GM10847 (cell line): ENCODE measurements around the gene PLEK2.
A peak's percentile ranks its signal among the peaks of the same experiment; 100 is the strongest.

Source experiments
- POLR2A ChIP-seq: IDR thresholded peaks from 2 replicates; pipeline ENCODE4 v1.6.1; 2011; ENCODE audit not compliant: insufficient read length; ENCODE audit errors: extremely low read depth

Gene PLEK2

DNA sequence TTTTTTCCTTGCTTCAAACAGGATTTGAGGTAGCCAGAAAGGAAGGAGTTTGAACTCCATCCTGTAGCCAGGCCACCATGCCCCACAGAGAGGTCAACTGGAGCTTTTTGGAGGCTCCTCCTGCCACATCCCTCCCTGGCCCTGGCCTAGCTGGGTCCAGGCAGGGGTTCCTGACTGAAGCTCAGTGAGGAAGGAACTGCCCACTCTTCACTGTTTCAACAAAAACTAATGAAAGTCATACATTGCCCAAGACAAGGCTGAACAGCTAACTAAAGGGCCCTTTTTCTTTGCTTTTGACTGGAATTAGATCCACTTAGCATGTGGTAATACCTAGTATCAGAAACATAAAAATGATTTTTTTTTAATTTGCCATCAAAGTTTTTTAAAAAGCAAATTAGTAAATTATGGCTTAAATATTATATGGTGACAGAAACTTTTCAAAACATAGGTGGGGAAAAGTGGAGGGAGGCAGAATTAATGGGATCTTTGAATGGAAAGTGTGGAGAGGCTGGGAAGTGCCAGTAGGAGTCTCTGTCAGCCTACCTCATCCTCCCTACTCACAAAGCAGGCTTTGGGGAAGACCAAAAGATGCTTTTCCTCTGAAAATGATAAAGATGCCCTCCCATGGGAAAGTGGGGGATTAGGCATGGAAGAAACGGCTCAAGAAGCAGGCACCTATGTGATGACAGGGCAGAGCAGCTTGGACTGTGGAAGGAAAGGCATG, 22.0 kb downstream of the PLEK2 start:
- TF ChIP-seq POLR2A: no peak

DNA sequence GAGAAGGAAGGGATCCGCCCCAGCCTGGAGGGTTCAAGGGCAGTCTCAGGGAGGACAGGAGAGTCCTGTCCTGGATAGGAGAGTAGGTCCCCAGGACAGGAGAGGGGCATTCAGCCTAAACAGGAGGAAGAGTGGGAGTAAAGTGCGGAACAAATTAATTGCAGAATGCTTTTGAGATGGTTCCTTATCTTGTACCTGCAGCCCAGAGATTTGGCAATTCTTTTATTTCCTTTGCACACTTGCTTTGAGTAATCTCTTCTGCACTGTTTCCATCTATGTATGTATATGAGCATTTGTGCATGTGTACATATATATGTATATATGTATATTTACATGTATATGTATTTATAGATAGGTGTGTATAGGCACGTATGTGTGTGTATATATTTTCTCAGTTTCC, 22.7 kb downstream of the PLEK2 start:
- no peak for TF ChIP-seq POLR2A

DNA sequence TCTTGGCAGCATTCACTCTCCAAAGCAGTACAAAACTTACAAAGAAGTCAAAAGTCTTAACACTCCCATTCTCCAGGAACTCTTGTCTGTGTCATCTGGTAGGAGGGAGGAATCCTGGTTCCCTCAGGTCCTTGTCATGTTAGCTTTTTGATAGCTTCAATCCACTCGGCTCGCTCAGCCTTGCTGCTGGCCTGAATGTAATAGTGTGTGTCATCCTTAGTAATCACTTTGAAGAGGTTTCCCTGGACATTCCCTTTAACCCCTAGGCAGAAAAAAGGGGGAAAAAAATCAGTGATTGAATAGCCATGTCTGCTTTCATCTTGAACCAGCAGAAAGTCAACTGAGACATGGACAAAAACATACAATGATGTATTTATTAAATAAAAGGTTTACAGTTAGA, 24.8 kb downstream of the PLEK2 start:
- no peak for TF ChIP-seq POLR2A

DNA sequence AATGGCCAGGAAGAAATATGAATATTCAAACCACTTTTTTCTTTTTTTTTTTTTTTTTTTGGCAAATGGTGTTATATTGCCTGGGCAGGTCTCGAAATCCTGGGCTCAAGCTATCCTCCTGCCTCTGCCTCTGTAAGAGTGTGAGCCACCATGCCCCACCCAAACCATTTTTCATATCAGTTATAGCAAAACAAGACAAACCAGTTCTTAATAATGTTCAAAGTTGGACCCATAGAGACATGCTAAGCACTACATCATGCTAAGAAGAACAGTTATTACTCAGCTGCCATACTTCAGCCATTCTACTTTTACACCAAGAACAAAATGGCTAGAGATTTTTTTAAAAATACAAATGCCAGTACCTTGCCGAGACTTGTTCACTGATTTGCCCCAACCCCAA, 26.3 kb downstream of the PLEK2 start:
- TF ChIP-seq POLR2A: no peak

DNA sequence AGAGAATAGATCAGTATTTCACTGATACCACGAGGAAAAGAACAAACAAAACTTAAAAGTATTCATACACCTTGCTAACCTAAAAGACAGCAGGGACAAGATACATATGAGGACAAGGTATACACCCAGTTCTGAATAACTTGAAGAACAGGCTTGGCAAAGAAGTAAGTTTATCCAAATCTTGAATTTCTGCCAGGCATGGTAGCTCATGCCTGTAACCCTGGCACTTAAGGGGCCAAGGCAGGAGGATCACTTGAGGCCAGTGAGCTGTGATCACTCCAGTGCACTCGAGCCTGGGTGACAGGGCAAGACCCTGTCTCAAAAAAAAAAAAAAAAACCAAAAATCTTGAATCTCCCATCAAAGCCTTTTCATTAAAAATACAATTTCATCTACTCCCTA, 26.8 kb downstream of the PLEK2 start:
- TF ChIP-seq POLR2A: no peak

DNA sequence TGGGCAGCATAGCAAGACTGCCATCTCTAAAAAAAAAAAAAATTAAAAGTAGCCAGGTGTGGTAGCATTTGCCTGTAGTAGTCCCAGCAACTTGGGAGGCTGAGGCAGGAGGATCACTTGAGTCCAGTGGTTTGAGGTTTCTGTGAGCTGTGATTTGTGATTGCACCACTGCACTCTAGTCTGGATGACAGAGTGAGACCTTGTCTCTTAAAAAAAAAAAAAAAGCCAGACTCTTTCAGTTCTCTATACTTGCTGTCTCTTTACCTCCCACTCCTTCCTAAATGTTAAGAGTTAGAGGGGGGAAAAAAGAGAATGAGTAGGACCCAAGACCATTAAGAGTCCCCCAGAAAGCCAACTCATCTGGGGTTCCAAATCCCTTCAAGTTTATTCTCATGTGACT, 34.0 kb downstream of the PLEK2 start:
- no peak for TF ChIP-seq POLR2A

DNA sequence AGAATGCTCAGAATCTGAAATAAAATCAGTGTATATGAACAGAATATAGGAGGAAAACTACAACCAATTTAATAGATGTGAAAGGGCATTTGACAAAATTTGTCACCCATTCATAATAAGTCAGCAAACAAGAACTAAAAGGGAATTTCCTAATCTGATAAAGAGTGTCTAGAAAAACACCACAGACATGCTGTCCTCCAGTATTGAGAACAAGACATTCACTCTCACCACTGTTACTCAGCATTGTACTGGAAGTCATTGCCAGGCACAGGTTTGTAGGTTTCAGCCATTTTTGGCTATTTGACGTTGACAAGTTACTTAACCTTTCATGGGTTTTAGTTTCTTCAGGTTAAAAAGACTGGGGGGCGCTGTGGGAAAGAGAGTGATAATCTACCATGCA, 38.6 kb downstream of the PLEK2 start:
- TF ChIP-seq POLR2A: no peak

DNA sequence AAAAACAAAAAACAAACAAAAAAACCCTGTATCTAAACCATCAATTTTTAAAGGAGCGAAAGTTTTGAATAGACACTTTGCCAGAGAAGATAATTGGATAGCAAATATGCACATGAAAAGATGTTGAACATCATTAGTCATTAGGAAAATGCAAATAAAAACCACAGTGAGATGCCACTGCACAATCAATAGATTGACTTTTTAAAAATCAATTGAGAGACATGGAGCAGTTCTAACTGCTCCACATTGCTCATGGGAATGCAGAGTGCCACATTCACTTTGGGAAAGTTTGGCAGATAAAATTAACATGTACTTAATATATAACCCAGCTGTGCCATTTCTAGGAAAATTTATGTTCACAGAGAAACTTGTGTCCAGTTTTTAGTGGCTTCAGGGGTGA, 39.1 kb downstream of the PLEK2 start:
- TF ChIP-seq POLR2A: no peak

DNA sequence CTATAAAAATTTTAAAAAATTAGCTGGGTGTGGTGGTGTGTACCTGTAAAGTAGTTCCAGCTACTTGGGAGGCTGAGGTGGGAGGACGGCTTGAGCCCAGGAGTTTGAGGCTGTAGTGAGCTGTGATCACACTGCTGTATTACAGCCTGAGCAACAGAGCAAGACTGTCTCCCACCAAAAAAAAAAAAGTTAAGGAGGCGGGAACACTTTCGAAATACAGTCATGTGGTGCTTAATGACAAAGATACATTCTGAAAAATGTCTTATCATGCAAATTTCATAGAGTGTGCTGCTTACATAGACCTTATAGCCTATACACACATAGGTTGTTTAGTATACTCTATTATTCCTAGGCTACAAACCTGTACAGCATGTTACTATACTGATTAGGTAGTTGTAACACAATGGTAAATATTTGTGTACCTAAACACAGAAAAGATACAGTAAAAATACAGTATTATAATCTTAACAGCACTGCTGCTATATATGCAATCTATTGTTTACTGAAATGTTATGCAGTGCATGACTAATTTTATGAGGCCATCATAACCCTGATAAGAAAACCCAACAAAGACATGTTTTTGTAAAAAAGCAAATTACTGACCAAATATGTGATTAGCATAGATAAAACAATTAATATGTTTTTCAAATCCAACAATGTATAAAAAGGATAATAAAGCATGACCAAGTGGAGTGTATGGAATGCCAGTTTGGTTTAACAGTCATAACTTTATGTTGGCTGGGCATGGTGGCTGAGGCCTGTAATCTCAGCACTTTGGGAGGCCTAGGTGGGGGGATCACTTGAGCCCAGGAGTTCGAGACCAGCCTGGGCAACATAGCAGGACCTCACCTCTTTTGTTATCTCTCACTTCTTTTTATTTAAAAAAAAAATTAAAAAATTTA, 40.5 kb downstream of the PLEK2 start:
- TF ChIP-seq POLR2A: no peak

DNA sequence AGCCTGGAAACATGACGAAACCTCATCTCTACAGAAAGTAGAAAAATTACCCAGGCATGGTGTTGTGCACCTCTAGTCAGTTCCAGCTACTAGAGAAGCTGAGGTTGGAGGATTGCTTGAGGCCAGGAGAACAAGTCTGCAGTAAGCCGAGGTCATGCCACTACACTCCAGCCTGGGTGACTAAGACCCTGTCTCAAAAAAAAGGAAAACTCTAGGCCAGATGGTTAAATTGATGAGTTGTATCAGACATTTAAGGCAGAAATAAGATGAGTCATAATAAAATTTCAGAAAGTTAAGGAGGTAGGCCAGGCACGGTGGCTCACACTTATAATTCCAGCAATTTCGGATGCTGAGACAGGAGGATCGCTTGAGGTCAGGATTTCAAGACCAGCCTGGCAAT, 41.1 kb downstream of the PLEK2 start:
- no peak for TF ChIP-seq POLR2A

DNA sequence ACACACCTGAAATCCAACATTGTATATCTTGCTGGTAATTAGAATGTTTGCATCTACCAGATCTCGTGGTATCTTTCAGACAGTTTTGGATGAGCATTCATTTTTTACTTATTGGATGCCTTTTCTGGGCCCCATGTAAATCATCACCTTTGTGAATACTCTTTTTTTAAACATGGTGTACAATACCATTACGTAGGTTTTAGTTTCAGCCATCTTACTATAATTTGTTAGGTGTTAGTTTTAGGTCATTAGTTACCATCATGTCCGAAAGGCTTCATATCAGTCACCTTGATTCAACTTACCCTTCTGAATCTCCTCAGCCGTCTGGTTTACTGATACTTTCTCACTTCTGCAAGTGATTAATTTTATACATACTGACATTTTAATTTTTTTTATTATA, 46.5 kb downstream of the PLEK2 start:
- TF ChIP-seq POLR2A: no peak

DNA sequence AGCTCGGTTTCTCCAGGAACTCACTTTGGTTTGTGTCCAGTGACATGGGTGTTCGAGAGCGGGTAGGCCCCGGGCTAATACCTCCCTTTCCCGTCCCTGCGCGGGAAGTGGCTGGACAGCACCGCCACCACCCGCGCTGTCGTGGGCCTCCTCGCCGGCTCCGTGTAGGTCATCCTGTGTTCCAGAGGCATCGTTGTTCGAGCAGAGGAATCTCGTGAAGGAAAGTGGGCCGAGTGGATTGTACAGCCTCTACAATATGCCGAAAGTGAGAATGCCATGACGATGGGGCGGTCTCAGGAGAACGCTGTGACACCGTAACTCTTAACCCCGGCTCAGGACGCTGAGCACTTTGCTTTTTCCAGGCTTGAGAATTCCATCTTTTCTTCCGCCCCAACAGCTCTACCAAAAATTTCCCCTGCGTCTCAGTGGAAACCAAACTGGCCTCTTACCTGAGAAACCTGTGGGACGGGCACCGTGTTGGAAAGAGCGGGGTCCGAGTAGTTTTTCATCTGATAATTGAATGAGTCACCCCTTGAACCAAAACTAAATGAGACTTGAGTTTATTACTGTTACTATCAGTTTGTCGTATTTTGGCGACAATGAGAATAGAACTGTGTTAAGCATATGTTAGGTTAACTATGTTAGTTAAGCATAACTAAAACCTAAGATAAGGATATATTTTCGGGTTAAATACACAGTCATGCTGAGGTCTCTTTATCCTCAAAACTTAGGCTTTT, 51.3 kb downstream of the PLEK2 start:
- no peak for TF ChIP-seq POLR2A

DNA sequence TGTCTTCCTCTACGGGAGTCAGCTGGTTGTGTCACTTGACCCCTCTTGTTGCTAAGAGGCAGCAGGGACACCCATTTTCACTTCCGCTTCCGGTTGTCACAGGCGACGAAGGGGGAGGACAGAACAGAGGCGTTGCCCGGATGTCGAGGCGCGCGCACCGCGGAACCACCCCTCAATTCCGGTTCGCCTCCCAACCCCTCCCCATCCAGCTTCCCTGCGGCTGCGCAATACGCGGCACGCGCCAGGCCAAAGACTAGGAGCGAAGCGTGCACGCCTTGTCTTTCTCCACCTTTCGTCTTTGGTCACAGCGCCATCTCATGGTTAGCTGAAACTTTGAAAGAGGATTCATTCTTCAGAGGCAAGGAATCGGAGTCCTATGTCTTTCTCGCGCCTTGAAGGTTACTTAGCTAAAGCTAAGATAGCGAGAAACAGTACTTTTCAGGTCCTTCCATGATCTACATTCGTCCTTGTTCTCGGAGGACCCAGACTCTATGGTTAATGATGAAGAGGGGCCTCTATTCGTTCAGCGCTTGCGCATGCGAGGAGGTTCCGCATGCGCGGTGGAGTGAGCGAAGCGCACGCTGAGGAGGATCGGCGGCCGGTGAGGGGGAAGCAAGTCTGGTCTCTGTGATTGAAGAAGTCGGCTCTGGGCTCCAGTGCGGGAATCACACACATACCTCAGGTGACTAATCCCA, 52.0 kb downstream of the PLEK2 start, which contains the start of the genes ATP6V1D and EIF2S1:
ATP6V1D (minus strand) TSS at position 30 of the 695 bp plus-strand sequence. CDS start 106 bp downstream, outside the sequence.
EIF2S1 (plus strand) TSS at position 554 of the 695 bp plus-strand sequence. CDS start 4,440 bp downstream, outside the sequence.
- TF ChIP-seq POLR2A: peak; percentile 82

DNA sequence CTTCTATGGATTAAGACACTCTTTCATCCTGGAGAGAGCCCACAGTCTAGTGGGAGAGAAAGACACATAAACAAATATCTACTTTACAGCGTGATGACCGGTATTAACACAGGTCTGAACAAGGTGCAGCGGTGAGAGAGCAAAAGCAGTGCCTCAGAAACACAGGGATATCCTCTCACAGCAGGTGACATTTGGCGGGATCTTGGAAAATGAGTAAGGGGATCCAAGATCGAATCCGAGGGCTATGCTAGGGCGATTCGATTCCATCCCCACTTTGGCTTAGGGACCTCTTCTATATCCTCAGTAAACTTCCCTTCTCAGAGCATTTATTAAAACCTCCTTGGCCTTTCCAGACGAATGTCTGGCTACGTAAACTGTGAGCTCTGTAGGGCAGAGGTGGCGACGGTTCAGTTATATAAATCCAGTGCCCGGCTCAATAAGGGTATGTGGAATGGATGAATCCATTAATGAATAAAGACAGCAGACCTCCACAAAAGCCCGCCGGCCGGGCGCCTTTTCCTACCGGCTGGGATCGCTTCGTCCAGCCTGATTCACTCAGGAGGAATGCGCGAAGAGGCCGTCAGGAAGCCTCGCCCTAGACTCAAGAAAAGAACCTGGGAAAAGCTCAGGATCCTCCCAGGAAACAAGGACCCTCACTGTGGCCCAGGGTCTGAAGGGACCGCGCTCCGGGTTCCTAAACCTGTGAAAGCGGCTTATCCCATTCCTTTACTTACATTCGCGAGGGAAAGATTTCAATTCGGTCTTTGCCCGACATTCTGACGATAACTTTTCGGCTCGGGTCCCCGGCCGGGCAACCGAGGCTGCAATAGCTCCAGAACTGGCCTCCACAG, 52.8 kb downstream of the PLEK2 start:
- TF ChIP-seq POLR2A: peak; percentile 46
